ENCODE measurements around the gene MAX.

Gene MAX

DNA sequence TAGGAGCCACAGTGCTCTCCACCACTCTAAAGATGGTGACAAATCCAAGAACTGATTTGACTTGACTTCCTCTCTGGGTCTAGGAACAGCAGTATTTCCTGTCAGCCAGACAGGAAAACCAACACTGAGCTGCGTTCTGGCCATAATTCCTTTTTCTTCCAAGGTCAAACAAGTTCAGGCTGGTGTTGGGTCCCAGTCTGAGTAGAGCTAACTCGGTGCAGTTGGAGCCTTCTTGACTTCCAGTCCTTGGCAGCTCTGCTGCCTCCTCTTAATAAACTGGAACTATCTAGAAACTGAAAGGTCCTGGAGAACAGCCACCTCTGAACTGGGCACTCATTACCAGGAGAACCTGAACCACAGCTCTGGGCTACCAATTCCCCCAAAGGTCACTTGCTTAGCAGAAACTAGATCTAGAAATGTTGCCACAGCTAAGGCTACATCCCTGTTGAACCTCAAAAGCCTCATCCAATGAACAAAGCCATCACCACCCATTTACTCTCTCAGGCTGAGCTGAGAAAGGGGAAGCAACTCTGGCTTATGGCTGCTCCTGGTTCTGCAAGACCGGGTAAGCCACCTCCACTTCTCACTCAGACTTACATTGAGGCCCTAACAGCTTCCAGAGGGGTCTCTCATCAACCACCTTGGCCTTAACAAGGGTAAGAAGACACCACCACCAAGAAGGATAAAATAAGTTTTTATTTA, 27.7 kb downstream of the MAX start:
- no peak overlapping the region for H3K4me3 ChIP-seq (ENCODE audit: control insufficient read depth, low read depth, low read length)
- no peak for DNase-seq (ENCODE audit: low read depth)
- TF ChIP-seq, protein P1, sequence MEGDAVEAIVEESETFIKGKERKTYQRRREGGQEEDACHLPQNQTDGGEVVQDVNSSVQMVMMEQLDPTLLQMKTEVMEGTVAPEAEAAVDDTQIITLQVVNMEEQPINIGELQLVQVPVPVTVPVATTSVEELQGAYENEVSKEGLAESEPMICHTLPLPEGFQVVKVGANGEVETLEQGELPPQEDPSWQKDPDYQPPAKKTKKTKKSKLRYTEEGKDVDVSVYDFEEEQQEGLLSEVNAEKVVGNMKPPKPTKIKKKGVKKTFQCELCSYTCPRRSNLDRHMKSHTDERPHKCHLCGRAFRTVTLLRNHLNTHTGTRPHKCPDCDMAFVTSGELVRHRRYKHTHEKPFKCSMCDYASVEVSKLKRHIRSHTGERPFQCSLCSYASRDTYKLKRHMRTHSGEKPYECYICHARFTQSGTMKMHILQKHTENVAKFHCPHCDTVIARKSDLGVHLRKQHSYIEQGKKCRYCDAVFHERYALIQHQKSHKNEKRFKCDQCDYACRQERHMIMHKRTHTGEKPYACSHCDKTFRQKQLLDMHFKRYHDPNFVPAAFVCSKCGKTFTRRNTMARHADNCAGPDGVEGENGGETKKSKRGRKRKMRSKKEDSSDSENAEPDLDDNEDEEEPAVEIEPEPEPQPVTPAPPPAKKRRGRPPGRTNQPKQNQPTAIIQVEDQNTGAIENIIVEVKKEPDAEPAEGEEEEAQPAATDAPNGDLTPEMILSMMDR (IDR thresholded peaks at IDR 0.05; ENCODE audit: control insufficient read depth, insufficient read depth, low read depth, low read length, missing control alignments): no peak

DNA sequence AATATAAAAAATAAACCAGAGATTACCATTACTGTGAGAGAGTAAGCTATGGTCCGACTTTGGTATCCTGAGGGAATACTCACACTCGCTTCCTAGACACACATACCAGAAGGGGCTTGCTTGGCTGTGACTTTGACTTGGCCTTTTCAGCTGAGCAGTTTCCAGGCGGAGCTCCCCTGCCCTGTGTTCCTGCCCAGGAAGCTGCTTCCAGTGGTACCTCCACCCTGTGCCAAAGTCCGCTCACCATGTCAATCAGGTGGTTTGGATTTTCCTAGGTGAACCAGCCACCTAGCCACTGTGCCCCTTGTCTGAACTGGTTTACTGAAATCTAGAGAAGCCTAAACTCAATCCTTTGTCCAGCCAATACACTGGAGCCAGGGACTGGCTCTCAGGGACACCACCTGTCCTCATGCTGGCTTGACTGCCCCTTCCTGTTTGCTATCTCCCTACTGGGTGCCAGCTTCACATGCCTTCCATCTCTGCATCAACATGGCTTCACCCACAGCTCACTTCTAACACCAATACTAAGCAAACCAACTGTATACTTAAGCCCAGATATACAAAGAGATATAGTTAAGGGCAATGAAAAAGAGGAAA, 28.6 kb downstream of the MAX start:
- no peak overlapping the region for H3K4me3 ChIP-seq (ENCODE audit: control insufficient read depth, low read depth, low read length)
- TF ChIP-seq, protein P1 (IDR thresholded peaks at IDR 0.05; ENCODE audit: control insufficient read depth, insufficient read depth, low read depth, low read length, missing control alignments): no peak
- no peak for DNase-seq (ENCODE audit: low read depth)

DNA sequence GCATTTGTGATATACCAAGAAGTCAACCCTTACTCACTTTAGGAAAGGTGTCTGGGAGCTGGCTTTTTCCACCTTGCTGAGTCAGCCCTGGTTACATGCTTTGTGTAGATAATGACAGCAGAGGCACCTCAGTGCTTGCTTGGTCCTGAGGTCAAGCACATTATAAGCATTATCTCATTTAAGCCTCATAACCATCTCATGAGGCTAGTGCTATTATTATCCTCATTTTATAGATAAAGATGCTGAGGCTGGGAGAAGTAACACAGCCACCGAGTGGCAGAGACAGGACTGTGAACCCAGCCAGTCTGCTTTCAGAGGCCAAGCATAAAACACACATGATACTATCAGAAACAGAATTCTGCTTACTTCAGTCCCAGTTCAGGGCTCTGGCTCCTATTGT, 29.4 kb downstream of the MAX start:
- no peak for DNase-seq (ENCODE audit: low read depth)
- TF ChIP-seq, protein P1 (IDR thresholded peaks at IDR 0.05; ENCODE audit: control insufficient read depth, insufficient read depth, low read depth, low read length, missing control alignments): no peak

DNA sequence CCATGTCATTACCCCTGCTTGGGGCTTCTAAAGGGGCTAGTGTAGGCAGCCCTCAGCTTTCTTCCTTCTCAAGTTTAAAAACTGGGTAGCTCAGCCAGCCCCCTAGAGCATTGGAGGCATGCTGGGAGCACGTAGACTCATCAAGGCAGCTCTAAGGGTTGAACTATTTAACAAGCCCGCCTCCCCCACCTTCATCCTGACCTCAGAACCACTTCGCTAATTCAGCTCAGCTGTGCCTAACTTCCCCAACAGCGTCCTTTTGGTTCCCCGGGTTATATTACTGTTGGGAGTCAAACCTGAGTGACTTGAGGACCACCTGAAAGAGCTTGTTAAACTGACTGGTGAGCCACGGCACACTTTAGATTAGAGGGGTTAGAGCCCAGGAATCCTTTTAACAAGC, 30.1 kb downstream of the MAX start:
- DNase-seq (ENCODE audit: low read depth): no peak
- TF ChIP-seq, protein P1 (IDR thresholded peaks at IDR 0.05; ENCODE audit: control insufficient read depth, insufficient read depth, low read depth, low read length, missing control alignments): no peak

More for the DNA sequence above, 29.4 kb downstream of the MAX start:
- H3K4me3 ChIP-seq (ENCODE audit: control insufficient read depth, low read depth, low read length): no peak overlapping the region

DNA sequence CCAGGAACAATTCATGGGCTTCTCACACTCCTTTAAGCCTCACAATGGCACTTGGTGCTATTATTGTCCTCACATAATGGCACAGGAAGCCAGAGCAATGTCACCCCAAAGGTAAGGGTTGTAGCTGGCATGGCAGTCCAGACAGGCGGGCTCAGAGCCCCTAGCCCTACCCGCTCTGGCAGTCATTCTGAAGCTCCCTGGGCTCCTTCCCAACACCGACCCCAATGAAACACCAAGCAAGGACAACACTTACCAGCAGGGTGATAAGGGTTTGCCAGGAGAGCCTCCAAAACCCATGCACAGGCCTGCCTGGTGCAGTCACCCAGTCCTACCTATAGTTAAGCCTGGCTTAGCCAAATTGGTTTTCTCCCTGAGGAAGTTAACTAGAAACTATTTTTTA, 30.8 kb downstream of the MAX start:
- TF ChIP-seq, protein P1 (IDR thresholded peaks at IDR 0.05; ENCODE audit: control insufficient read depth, insufficient read depth, low read depth, low read length, missing control alignments): no peak
- no peak overlapping the region for H3K4me3 ChIP-seq (ENCODE audit: control insufficient read depth, low read depth, low read length)
- DNase-seq (ENCODE audit: low read depth): no peak

More for the DNA sequence above, 30.1 kb downstream of the MAX start:
- H3K4me3 ChIP-seq (ENCODE audit: control insufficient read depth, low read depth, low read length): no peak overlapping the region

DNA sequence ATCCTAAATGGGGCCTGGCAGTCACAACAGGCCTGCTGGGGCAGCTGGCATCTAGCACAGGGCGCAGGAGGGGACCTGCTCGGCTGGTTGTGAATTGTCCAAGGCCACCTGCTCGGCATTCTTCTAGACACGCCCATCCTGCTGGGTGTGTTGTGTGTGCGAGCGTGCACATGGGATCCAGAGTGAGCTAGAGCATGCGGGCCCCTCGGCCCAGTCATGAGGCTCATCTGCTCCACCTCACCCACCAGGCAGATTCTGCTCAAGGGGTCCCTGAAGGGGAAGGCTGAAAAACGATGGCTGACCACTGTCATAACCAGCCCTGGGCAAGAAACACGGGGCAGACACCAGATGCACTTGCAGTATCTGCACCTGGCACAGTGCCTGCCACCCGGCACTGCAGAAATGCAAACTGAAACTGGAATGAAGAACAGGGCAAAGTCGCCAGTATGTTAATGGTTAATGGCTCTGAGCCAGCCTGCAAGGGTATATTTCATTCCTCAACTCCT, 31.8 kb downstream of the MAX start:
- no peak overlapping the region for H3K4me3 ChIP-seq (ENCODE audit: control insufficient read depth, low read depth, low read length)
- TF ChIP-seq, protein P1 (IDR thresholded peaks at IDR 0.05; ENCODE audit: control insufficient read depth, insufficient read depth, low read depth, low read length, missing control alignments): no peak
- no peak for DNase-seq (ENCODE audit: low read depth)

All from AG09309 (cell line).